OCI-M2 (cell line): ENCODE results near the gene ACTR8.
A peak's percentile ranks its signal among the peaks of the same experiment; 100 is the strongest.
"Not testable (repeated sequence)": the region's sequence is repeated elsewhere in the genome, so short reads cannot be mapped to it uniquely, and the experiment has no call there.

Experiments
- DNase-seq: peaks from one replicate; lab custom pipeline; 2025; ENCODE audit not compliant: unreplicated experiment; lab: John Stamatoyannopoulos, UW

The ACTR8 gene, protein sequence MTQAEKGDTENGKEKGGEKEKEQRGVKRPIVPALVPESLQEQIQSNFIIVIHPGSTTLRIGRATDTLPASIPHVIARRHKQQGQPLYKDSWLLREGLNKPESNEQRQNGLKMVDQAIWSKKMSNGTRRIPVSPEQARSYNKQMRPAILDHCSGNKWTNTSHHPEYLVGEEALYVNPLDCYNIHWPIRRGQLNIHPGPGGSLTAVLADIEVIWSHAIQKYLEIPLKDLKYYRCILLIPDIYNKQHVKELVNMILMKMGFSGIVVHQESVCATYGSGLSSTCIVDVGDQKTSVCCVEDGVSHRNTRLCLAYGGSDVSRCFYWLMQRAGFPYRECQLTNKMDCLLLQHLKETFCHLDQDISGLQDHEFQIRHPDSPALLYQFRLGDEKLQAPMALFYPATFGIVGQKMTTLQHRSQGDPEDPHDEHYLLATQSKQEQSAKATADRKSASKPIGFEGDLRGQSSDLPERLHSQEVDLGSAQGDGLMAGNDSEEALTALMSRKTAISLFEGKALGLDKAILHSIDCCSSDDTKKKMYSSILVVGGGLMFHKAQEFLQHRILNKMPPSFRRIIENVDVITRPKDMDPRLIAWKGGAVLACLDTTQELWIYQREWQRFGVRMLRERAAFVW

DNA sequence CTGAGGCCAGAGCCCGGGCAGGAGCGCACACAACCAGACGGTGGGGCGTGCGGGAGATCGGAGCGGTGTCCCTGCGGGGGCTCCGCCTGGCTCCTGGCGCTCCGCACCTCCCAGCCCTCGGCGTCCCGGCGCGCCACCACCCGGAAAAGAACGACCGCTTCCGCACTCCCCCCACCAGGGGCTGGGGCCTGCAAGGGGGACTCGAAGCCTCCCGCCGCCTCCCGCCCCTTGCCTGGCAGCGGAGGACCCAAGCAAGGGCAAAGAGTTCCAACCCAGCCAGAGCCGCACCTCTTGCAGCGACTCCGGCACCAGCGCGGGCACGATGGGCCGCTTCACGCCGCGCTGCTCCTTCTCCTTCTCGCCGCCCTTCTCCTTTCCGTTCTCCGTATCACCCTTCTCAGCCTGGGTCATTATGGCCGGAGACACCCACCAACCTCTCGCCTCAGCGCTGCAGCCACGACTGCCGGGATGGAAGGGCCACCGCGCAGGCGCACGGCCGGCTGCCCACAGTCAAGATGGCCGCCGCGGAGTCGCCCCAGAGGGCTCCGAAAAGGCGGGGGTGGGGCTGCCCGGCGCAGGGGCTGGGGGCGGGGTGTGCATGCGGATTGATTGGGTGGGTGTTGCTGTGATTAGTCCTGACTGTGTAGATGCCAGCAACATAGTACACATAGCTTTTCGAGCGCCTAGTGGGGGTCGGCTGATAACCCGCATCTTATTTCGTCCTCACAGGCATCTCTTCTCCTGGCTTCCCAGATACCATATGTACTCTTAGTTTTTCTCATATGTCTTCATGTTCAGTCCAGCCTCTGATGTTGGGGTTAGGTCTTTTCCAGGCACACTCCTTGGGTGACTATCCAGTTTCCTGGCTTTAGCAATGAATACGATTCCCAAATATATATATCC lies at the start of gene ACTR8:
ACTR8 (minus strand) TSS at position 462 of the 903 bp plus-strand sequence; CDS start at position 411, 51 bp downstream.
- peak; percentile 20 for DNase-seq

DNA sequence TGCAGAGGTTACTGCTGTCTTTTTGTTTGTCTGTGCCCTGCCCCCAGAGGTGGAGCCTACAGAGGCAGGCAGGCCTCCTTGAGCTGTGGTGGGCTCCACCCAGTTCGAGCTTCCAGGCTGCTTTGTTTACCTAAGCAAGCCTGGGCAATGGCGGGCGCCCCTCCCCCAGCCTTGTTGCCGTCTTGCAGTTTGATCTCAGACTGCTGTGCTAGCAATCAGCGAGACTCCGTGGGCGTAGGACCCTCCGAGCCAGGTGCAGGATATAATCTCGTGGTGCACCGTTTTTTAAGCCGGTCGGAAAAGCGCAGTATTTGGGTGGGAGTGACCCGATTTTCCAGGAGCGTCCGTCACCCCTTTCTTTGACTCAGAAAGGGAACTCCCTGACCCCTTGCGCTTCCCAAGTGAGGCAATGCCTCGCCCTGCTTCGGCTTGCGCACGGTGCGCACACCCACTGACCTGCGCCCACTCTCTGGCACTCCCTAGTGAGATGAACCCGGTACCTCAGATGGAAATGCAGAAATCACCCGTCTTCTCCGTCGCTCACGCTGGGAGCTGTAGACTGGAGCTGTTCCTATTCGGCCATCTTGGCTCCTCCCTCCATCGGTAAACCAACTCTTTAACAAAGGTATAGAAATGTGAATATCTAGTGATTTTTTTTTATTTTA lies 45.4 kb upstream of the ACTR8 start:
- not testable (repeated sequence) for DNase-seq

DNA sequence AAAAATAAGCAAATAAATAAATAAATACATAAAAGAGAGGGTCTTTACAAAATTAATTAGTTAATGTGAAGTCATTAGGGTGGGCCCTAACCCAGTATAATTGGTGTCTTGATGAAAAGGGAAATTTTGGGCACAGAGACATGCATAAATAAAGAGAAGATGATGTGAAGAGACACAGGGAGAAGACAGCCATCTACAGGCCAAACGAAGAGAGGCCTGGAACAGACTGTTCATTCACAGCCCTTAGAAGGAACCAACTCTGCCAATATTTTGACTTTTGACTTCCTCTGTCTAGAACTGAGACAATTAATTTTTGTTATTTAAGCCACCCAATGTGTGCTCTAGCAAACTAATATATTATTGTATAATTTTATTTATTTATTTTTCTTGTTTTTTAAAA lies 39.3 kb upstream of the ACTR8 start:
- no peak for DNase-seq

DNA sequence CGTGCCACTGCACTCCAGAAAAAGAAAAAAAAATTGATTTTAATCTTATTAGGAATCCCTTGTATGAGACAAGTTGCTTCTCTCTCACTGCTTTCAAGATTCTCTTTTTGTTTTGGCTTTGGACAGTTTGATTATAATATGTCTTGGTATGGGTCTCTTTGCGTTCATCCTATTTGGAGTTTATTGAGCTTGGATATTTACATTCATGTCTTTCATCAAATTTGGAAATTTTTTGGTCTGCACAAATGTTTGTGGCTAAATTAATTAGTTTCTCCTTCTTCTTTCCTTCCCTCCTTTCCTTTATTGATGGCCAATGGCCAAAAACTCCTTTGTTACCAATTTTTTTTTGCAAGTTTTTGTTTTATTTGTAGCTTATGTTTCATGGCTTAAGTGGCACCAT lies 37.8 kb upstream of the ACTR8 start:
- DNase-seq = no peak

DNA sequence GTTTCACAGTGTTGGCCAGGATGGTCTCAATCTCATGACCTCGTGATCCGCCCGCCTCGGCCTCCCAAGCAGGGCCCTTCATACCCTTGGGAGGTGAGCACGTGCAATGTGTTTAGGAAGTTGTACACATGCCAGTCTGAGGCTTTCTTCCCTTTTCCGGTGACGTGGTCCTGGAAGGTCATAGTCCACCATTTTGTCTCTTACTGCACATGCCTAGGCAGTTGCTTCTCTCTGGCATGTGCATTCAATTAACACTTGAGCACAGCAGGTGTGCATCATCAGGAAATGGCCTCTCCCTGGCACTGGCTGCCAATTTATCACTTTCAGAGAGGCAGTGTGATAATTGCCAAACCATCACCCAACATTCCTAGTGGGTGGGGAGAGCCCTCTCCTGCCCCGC lies 31.4 kb upstream of the ACTR8 start:
- DNase-seq = no peak

DNA sequence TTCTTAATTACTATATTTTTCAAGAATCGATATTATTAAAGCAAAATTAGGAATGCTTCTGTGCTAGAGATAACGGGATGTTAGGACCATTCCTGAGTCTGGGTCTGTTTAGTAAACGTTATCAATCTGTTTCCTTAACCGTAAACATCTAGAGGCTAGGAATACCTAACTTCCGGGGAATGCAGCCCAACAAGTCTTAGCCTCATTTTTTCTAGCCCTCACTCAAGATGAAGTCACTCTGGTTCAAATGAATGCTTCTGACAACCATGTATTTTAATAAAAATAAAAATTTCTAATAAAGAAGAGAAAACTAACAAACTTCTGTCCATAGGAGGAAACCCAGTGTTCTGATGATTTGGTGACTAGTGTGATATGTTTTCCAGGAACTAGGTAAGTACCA lies 20.8 kb upstream of the ACTR8 start:
- DNase-seq = no peak

DNA sequence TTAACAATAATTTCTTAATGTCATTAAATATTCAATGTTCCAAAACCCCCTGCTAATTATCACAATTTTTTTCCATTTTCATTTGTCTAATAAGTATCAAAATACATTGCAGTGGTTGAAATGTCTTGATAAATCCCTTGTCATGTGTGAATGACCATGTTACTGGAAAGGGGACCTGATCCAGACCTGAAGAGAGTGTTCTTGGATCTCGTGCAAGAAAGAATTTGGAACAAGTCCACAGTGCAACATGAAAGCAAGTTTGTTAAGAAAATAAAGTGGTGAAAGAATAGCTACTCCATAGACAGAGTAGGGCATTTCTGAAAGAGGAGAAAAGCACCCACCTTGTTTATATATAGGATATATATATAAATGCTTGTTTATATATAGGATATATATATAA lies 20.1 kb upstream of the ACTR8 start:
- no peak for DNase-seq

DNA sequence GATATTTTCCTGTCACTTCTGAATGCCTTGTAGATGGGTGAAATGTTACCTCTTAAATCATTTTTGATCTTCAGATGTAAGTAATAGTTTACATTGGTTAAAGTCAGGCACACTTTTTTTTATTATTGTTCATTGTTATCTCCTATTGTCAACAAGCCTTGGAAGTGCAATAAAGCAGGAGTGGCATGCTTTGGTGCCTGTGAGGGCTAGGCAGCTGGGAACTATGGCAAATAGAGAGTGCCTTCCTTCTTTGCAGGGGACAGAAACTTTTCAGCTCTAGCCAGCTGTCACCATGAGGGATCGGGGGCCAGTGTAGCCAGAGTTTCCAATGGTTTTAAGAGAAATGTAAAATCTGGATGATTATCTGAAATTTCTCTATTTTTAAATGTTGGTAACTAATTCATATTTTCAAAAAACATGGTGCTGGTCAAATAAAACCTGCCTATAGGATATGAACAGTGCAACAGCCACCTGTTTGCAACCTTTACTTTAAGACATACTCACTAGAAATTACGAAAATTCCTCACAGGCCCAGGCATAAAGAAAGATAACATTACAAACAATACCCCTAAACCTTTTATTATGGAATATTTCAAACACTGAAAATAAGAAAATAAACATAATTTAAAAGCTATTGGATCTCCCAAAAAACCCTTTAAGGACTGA lies 18.8 kb upstream of the ACTR8 start:
- no peak for DNase-seq

DNA sequence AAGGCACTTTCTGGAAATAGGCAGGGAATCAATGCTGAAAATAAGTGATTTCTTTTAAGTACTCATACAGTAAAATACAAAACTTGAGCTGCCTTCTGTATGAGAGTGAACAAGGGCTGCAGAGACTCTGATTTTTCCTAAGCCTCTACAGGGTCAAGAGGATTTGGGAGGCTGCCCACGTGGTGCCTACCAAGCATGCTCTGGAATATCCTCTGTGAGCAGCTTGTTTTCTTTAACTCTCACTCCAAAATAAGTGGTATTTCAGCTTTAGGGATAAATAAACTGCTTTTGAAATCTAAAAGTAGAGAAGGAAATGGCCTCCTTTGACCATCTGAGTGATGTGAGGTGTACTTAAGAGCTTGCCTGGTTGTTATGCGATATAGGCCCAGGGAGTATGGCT lies 17.8 kb upstream of the ACTR8 start:
- DNase-seq = no peak

DNA sequence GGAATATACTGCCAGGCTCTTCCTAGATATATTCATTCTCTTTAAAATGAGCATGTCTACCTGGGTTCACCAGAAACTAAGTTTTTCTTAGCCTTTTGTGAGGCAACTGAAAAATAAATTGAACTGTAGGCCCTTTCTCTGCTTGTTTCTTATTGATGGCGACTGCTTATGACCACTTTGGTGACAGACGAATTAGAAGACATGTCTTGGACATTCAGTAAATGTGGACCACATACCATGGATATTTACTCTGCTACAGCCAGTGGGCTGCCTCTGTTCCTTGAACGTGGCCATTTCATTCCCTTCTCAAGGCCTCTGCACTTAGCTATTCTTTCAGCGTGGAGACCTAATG lies 10.3 kb upstream of the ACTR8 start:
- no peak for DNase-seq

DNA sequence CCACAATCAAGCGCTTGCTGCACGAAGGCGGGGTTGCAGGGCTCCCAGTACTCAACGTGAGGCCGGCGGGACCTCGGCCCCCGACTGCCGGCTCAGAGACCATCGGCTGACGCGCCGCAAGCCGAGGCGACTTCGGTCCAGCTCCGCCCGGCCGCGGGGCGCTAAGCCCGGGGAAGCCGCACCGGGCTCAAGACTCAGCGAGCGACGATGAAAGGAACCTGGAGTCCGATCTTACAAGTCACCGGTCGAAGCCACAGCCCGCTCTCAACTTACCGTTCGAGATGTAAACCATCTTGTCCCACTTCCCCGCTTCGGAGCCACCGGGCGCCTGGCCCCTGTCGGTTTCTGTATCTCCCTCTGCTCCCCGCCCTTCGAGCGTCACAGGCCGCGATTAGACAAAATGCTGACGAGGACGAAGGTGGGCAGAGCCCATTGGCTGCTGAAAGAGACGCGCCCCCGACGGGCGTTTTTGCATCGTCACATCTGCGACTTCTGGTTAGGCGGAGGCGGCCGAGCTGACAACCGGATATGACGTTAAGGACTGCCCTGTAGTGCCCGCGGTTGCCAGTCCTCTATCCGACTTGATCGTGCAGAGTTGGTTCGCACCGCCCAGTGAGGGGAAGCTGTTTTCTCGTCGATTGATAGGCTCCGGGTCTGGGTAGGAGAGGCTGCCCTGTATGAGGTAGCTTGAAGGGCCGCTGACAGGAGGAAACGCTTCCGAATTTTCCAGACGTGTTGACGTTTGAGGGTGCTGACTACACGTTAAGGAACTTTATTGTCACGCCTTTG lies 9.7 kb upstream of the ACTR8 start, which contains the start of gene SELENOK:
SELENOK (minus strand) TSS at position 363 of the 789 bp plus-strand sequence.
- DNase-seq = peak; percentile 58

DNA sequence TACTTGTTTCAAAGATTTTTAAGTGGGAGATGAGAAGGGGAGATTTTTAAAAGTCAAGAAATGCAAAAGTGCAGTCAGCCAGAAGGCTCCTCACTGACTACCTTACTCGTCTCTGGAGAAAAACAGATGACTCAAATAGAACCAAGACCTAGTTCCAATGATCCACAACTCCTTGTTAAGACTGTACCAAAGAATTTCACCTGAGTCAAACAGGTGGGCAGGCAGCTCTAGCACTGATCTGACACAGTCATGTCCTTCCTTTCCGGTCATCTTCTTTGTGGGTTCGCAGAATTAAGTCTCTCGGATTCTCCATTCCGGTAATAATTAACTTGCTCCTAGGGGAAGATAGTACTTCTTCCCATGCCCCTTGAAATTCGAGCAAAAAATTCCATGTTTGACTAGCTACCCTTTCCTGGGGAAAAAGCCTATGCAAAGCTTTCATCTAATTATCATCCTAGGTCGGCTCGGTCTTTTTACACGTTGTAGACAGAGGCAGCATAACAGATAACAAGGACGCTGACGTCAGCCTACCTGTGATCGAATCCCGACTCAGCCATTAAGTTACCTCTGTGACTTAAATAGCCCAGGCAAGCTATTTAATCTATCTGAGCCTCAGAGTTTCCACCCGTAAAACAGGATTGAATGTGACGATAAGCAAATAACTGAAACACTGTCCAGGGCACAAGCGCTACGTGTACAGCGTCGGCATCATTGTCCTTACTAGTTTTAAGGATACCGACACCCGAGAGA lies 8.9 kb upstream of the ACTR8 start:
- no peak for DNase-seq

DNA sequence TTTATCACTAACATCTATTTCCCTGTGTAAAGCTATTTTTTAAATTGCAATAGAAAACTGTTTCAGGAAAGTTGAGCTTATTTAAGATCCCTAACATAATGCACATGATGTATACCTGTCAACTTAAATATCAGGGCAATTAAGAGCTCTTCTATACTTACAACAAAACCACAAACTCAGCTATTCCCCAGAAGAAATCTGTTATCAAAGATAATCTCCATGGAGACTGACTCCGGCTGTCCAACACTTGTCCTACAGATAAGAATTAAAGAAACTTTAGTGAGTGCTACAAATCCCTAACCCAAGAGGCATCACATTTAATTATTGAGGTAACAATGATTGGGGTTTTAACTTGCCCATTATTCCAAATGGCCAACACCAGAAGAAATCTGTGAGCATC lies 6.3 kb upstream of the ACTR8 start:
- no peak for DNase-seq

DNA sequence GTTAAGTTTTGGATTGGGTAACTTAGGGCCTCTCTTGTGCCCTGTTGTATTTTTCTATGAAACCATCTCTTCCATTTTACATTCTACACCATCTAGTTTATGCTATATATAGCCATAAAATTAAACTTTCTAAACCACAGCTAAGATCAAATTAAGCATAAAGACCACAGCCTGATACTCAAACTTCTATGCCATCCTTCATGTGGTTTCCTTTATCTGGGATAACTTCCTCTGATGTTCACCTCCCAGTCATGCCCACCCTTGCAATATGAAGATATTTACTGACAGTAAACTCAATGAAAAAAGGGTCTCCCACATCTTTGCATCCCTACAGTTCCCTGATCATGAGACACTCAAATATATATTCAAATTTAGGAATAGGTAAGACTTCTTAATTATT lies 5.5 kb upstream of the ACTR8 start:
- DNase-seq = no peak

DNA sequence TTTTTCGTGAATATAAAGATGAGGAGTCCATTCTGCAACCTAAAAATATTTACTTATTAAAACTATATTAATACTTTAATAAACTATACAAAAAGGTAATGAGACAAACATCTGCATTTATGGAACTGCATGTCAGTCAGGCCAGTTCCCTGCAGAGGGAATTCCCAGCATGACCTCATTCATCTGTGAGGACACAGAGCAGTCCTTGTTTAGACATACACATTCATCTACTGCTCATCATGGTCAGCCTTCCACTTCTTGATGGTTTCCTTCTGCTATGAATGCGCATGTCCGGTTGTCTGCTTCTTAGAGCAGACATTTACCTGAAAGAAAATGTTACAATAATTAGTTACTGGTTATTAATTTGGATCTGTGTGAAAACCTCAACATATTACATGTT lies 3.3 kb upstream of the ACTR8 start:
- DNase-seq = no peak

DNA sequence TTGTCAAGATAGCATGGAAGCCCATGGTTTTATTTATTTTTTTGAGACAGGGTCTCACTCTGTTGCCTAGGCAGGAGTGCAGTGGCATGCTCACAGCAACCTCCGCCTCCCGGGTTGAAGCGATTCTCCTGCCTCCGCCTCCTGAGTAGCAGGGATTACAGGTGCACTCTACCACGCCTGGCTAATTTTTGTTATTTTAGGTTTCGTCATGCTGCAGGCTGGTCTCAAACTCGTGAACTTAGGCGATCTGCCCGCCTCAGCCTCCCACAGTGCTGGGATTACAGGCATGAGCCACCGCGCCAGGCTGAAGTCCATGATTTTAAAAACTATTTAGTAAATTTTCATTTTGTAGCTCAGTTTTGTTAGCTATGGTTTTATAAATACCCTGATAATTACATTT lies 2.7 kb upstream of the ACTR8 start:
- no peak for DNase-seq

DNA sequence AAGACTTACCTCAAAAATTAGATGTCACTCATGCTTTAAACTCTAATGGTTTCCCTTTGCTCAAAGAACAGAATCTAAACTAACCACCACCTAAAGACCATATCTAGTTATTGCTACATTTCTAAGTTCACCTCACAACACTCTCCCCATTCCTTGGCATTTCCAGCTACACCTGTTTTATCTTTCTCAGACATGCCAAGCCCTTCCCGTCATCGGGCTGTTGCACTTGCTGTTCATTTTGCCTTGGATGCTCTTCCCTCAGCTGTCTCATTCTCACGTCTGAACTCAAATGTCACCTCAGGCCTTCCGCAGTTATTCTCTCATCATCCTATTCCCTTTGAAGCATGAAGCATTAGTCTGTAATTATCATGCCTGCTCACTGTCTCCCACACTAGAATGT lies 1.1 kb upstream of the ACTR8 start:
- no peak for DNase-seq

DNA sequence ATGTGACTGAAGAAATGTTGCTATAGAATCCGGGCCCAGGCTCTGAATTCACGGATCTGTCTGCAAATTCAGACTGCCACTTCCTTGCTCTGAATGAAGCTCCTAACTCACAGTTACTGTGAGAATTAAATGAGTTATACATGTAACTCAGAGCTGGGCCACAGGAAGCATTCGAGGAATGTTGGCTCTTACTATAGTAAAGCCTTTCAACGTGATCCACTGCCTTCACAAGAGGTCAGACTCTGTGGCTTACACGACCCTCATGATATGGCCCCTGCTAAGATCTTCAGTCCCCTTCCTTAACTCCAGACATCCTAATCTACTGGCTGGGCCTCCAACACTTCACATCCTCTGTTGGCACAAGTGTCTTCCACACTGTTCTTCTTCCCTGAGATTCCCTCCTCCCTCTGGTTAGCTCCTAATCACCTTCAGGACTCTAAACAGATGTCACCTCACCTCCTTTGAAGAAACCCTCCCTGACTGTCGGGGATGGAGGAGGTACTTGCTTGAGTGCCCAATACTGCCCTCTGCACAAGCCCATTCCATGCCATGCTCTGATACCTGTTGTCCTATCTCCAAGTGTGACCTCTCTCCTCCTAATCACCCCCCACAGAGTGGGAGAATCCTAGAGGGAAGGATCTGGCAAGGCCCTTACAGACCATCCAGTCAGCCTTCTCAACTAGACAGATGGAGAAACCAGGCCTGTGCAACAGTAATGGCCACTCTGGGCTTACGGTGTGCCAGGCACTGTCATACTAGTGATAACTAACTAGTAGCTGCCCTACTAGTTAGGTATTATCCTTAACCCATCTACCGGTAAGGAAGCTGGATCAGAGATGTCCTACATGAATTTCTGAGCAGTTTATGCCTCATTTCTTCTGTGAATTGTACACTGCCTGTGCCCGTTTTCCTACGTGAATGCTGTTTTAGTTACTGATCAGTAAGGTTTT lies 1.3 kb downstream of the ACTR8 start:
- DNase-seq = no peak
